Breast epithelium (tissue), 4 donors: Measurements from ENCODE around the gene SARNP. TPM values are rescaled to one million over a fixed set of nuclear protein-coding genes. Genes with fewer than 3 reads are reported as not detected.
A peak's percentile ranks its signal among the peaks of the same experiment; 100 is the strongest.

Experiments used
- DNase-seq, 2 donors: peaks; one replicate each; pipeline ENCODE4 v3.0.0-alpha.2; 2019; ENCODE audit warnings: low spot score in 2 of 2
- H3K27ac ChIP-seq, 2 donors: fragments of 200-600 bp; sonication (generic) in 1 of 2; one replicate each; pipeline ENCODE4 v1.5.1; 2016 to 2019; ENCODE audit warnings: mild to moderate bottlenecking in 1 of 2
- H3K27me3 ChIP-seq, 2 donors: fragments of 200-600 bp; sonication (generic) in 1 of 2; one replicate each; pipeline versions ENCODE4 v1.5.1 to v1.6.0; 2017 to 2019; ENCODE audit warnings: control low read depth in 1 of 2, mild to moderate bottlenecking in 1 of 2
- H3K36me3 ChIP-seq: fragments of 200-600 bp; one replicate; pipeline ENCODE4 v1.5.1; 2019
- H3K4me1 ChIP-seq, 2 donors: fragments of 200-600 bp; sonication (generic); one replicate each; pipeline ENCODE4 v1.5.1; 2016 to 2019; ENCODE audit warnings: control low read depth in 1 of 2
- H3K4me3 ChIP-seq, 3 donors: fragments of 200-600 bp; sonication (generic); 1 replicate in 2 of 3; 2 replicates in 1 of 3; pipeline ENCODE4 v1.5.1; 2016 to 2019; ENCODE audit warnings: mild to moderate bottlenecking in 3 of 3, moderate library complexity in 2 of 3
- H3K9me3 ChIP-seq, 2 donors: fragments of 200-600 bp; sonication (generic) in 1 of 2; one replicate each; pipeline ENCODE4 v1.5.1; 2016 to 2019; ENCODE audit warnings: control low read depth in 1 of 2
- CTCF ChIP-seq, 3 donors: fragments of 450-650 bp; IDR thresholded peaks; one replicate each; pipeline ENCODE4 v1.5.1; 2016 to 2017; ENCODE audit warnings: antibody characterized with exemption in 3 of 3, mild to moderate bottlenecking in 3 of 3, moderate library complexity in 3 of 3
- POLR2A ChIP-seq: fragments of 450-650 bp; IDR thresholded peaks from one replicate; pipeline ENCODE4 v1.6.1; 2016; ENCODE audit warnings: antibody characterized with exemption, mild to moderate bottlenecking, moderate library complexity
- POLR2AphosphoS5 ChIP-seq, 3 donors: sonication (generic); formaldehyde crosslinking; IDR thresholded peaks; one replicate each; pipeline ENCODE4 v1.6.1; 2017; ENCODE audit warnings: antibody characterized with exemption in 3 of 3
- intact Hi-C: fragments of 100-400 bp; cut with DNase I; formaldehyde crosslinking; loops from one replicate; pipeline ENCODE4 v1.15.1; 2023; ENCODE audit warnings: low total_unique reads
- total RNA-seq, 3 donors: library from RNA; depleted of rRNA; stranded (reverse); fragments of >200 nt; gene quantifications; one replicate each; pipeline ENCODE4 v1.1.0, GENCODE V29; 2016

SARNP gene
- total RNA-seq, 3 donors from 2014 or later: 54.7 to 64.3 (median 55.3) TPM

GRCh38 chr12:55726971-55727370 is 90.6 kb downstream of the SARNP start:
- intact Hi-C loops: no loop called here
- peak in 1 of 2 donors; percentile 51 for DNase-seq
- TF ChIP-seq CTCF (IDR thresholded peaks at IDR 0.05): no peak
- no peak for TF ChIP-seq POLR2A
- no peak for TF ChIP-seq POLR2AphosphoS5 (IDR thresholded peaks at IDR 0.05)
- Histone ChIP-seq H3K4me1 (peaks cover 9 to 13% of the 10 kb centered on the region in 2 donors), H3K27me3 (no peaks in the 10 kb centered on the region), H3K9me3 (no peaks in the 10 kb centered on the region), H3K36me3 (no peaks in the 10 kb centered on the region), H3K27ac (peak overlapping the region; percentile 96 to 98), H3K4me3 (peak overlapping the region; percentile 75 to 89 (median 87))

DNA sequence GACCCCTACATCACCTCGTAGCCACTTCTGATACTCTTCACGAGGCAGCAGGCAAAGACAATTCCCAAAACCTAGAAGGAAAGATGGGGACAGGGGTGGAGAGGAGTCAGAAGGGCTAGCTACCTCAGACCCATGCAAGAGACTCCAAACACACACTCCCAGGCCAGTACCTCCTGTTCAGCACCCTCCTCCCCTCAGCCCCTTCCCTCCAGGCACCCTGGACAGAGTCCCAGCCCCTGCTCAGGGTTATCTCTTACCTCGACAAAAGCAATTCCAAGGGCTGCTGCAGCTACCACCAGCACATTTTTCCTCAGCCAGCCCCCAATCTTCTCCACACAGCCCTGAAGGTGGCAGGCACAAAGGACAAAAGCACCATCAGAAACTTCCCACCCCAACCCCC is 92.0 kb downstream of the SARNP start:
- Histone ChIP-seq H3K9me3 (no peaks in the 10 kb centered on the region), H3K4me1 (peaks cover 13% of the 10 kb centered on the region in 2 donors), H3K27ac (peak overlapping the region in 1 of 2 donors; percentile 40), H3K4me3 (no peak overlapping the region), H3K36me3 (no peaks in the 10 kb centered on the region), H3K27me3 (no peaks in the 10 kb centered on the region)
- intact Hi-C loops: no loop called here
- no peak for TF ChIP-seq CTCF (IDR thresholded peaks at IDR 0.05)
- DNase-seq: no peak

DNA sequence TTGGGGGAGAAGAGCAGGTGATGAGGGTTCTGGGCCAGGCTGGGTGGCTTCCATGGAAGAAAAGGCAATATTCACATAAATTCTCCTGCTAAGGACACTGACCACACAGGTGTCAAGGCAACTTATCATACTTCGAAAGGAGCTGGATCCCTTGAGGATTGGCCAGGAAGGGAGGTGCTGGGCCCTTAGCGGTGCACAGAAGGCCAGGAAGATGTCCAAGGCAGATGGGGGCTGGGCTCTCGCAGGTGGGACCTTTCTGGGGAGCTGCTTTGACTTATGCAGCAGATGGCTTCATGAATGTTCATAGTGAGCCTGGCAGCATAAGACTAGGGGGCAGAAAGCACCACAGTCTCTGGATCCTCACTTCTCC is 92.6 kb downstream of the SARNP start:
- no peaks in the 10 kb centered on the region for H3K36me3 ChIP-seq
- intact Hi-C loops: no loop called here
- no peak for TF ChIP-seq POLR2A
- TF ChIP-seq POLR2AphosphoS5 (IDR thresholded peaks at IDR 0.05): no peak
- no peak for TF ChIP-seq CTCF (IDR thresholded peaks at IDR 0.05)
- peaks cover 9 to 18% of the 10 kb centered on the region in 2 donors for H3K4me1 ChIP-seq
- peak overlapping the region in 1 of 2 donors; percentile 30 for H3K27ac ChIP-seq
- H3K9me3 ChIP-seq: no peaks in the 10 kb centered on the region
- H3K4me3 ChIP-seq: no peak overlapping the region
- no peaks in the 10 kb centered on the region for H3K27me3 ChIP-seq
- peak in 1 of 2 donors; percentile 38 for DNase-seq

GRCh38 chr12:55724226-55724939 is 93.1 kb downstream of the SARNP start:
- Histone ChIP-seq H3K9me3 (no peaks in the 10 kb centered on the region), H3K4me1 (peaks cover 9 to 23% of the 10 kb centered on the region in 2 donors), H3K27me3 (no peaks in the 10 kb centered on the region), H3K27ac (peak overlapping the region in 1 of 2 donors; percentile 30), H3K36me3 (no peaks in the 10 kb centered on the region), H3K4me3 (no peak overlapping the region)
- TF ChIP-seq CTCF (IDR thresholded peaks at IDR 0.05) (peak; percentile 21 to 64 (median 36)), POLR2A (no peak)
- peak; percentile 53 to 73 for DNase-seq
- intact Hi-C loops: no loop called here

DNA sequence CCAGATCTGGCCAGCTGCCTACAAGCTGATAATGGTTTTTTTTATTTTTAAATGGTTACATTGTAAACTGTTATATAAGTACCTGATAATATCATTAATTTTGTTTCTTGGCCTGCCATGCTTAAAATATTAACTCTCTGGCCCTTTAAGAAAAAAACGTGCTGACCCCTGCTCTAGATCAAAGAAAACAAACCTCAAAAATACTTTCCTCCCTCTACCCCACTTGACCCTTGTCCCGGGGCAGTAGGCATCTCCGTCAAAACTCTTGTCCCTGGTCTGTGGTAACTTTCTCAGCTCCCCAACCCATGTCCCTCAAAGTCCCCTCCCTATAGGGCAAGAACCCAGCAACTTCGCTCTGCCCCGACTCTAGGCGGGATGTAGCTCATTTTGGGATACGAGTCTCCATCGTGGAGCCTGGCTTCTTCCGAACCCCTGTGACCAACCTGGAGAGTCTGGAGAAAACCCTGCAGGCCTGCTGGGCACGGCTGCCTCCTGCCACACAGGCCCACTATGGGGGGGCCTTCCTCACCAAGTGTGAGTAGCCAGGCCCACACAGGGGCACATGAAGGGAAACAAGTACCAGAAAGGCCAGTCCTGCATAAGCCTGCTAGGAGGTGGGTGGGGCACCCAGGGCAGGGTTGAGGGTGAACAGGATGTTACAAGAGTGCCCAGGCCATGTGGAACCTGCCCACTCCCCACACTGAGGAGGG is 93.9 kb downstream of the SARNP start:
- H3K36me3 ChIP-seq: no peaks in the 10 kb centered on the region
- DNase-seq: peak in 1 of 2 donors; percentile 43
- H3K9me3 ChIP-seq: no peaks in the 10 kb centered on the region
- intact Hi-C loops: no loop called here
- H3K27ac ChIP-seq: peak overlapping the region; percentile 30 to 61
- no peaks in the 10 kb centered on the region for H3K27me3 ChIP-seq
- TF ChIP-seq CTCF (IDR thresholded peaks at IDR 0.05) (no peak), POLR2AphosphoS5 (IDR thresholded peaks at IDR 0.05) (no peak), POLR2A (no peak)
- H3K4me1 ChIP-seq: peaks cover 13 to 23% of the 10 kb centered on the region in 2 donors
- H3K4me3 ChIP-seq: no peak overlapping the region
